Neural cell (in vitro differentiated cells): ENCODE data around the gene MOGAT3. TPM values are rescaled to one million over a fixed set of nuclear protein-coding genes. Genes with fewer than 3 reads are reported as not detected.

Source experiments
- H2AFZ ChIP-seq: fragments of 200-600, 300-800 bp; sonication (generic), shearing (Covaris generic); 2 replicates; pipeline ENCODE4 v1.6.0; 2014; ENCODE audit warnings: low read depth, mild to moderate bottlenecking, antibody characterized with exemption, low read length, moderate library complexity
- H3F3A ChIP-seq: fragments of 200-600 bp; shearing (Covaris generic); 2 replicates; pipeline ENCODE4 v1.6.1; 2016; ENCODE audit warnings: mild to moderate bottlenecking, moderate library complexity, mixed read lengths, antibody characterized with exemption, low read length; ENCODE audit not compliant: insufficient read depth, poor library complexity, severe bottlenecking
- H3K27ac ChIP-seq: fragments of 200-600, 300-800 bp; sonication (generic), shearing (Covaris generic); 2 replicates; pipeline ENCODE4 v1.5.1; 2014; ENCODE audit warnings: mild to moderate bottlenecking, low read length, moderate library complexity
- H3K27me3 ChIP-seq: fragments of 300-800, 200-600 bp; sonication (generic), shearing (Covaris generic); 2 replicates; pipeline ENCODE4 v1.6.0; 2014; ENCODE audit warnings: mild to moderate bottlenecking, low read depth, low read length, moderate library complexity; ENCODE audit not compliant: insufficient read depth
- H3K36me3 ChIP-seq: fragments of 300-800, 200-600 bp; sonication (generic), shearing (Covaris generic); 2 replicates; pipeline ENCODE4 v1.5.1; 2014; ENCODE audit warnings: mild to moderate bottlenecking, antibody characterized with exemption, low read length, moderate library complexity; ENCODE audit not compliant: insufficient read depth
- H3K4me2 ChIP-seq: fragments of 300-800, 200-600 bp; sonication (generic), shearing (Covaris generic); 2 replicates; pipeline ENCODE4 v1.6.0; 2014; ENCODE audit warnings: mild to moderate bottlenecking, low read length
- H3K4me3 ChIP-seq: fragments of 300-800, 200-600 bp; sonication (generic), shearing (Covaris generic); 2 replicates; pipeline ENCODE4 v1.5.1; 2014; ENCODE audit warnings: mild to moderate bottlenecking, low read length, moderate library complexity
- H3K79me2 ChIP-seq: fragments of 200-600 bp; shearing (Covaris generic); replicated peaks from 2 replicates; pipeline ENCODE4 v1.6.0; 2014; ENCODE audit warnings: mild to moderate bottlenecking, low read length, moderate library complexity; ENCODE audit not compliant: insufficient read depth
- H3K9ac ChIP-seq: fragments of 300-800, 200-600 bp; sonication (generic), shearing (Covaris generic); 2 replicates; pipeline ENCODE4 v1.6.1; 2016; ENCODE audit warnings: mild to moderate bottlenecking, low read length, mixed read lengths
- H3K9me2 ChIP-seq: fragments of 200-600 bp; shearing (Covaris generic); 2 replicates; pipeline ENCODE4 v1.6.1; 2016; ENCODE audit warnings: mild to moderate bottlenecking, low read length, mixed read lengths; ENCODE audit not compliant: insufficient read depth
- H3K9me3 ChIP-seq: fragments of 200-600, 300-800 bp; sonication (generic), shearing (Covaris generic); 2 replicates; pipeline ENCODE4 v1.6.1; 2016; ENCODE audit warnings: mild to moderate bottlenecking, mixed run types, low read length, moderate library complexity, mixed read lengths
- H4K20me1 ChIP-seq: fragments of 200-600 bp; shearing (Covaris generic); 2 replicates; pipeline ENCODE4 v1.6.1; 2016; ENCODE audit warnings: mild to moderate bottlenecking, mixed run types; ENCODE audit not compliant: insufficient read depth
- EP300 ChIP-seq: fragments of 450-650 bp; conservative IDR thresholded peaks from 2 replicates; pipeline ENCODE4 v1.6.1; 2014; ENCODE audit warnings: antibody characterized with exemption, mild to moderate bottlenecking, moderate library complexity; ENCODE audit not compliant: poor library complexity, severe bottlenecking
- EZH2 ChIP-seq: fragments of 200-600, 300-800 bp; shearing (Covaris generic), sonication (generic); IDR thresholded peaks from 2 replicates; pipeline ENCODE4 v1.6.1; 2014; ENCODE audit warnings: antibody characterized with exemption, low read length, borderline replicate concordance, mild to moderate bottlenecking; ENCODE audit not compliant: insufficient read depth, poor library complexity, severe bottlenecking
- MXI1 ChIP-seq: fragments of 450-650 bp; conservative IDR thresholded peaks from 2 replicates; pipeline ENCODE4 v1.6.1; 2014; ENCODE audit warnings: antibody characterized with exemption, mild to moderate bottlenecking; ENCODE audit not compliant: poor library complexity, severe bottlenecking
- POLR2AphosphoS5 ChIP-seq: IDR thresholded peaks from 2 replicates; pipeline ENCODE4 v1.6.1; 2012
- RAD21 ChIP-seq: fragments of 450-650 bp; conservative IDR thresholded peaks from 2 replicates; pipeline ENCODE4 v1.6.1; 2014; ENCODE audit warnings: antibody characterized with exemption, mild to moderate bottlenecking, moderate library complexity
- SMC3 ChIP-seq: fragments of 450-650 bp; conservative IDR thresholded peaks from 2 replicates; pipeline ENCODE4 v1.6.1; 2014; ENCODE audit warnings: antibody characterized with exemption, mild to moderate bottlenecking, moderate library complexity; ENCODE audit not compliant: poor library complexity
- TAF1 ChIP-seq: IDR thresholded peaks from 2 replicates; pipeline ENCODE4 v1.6.1; 2012; ENCODE audit warnings: low read depth
- polyA plus RNA-seq: library from polyadenylated mRNA; depleted of rRNA; stranded (reverse); fragments of >200 nt; gene quantifications from 2 replicates; pipeline ENCODE4 v1.2.3, GENCODE V29; 2014
- TF ChIP-seq, protein P1 (sequence below): IDR thresholded peaks from 2 replicates; pipeline ENCODE4 v1.6.1; 2012; ENCODE audit warnings: borderline replicate concordance
- TF ChIP-seq, protein P2 (sequence below): fragments of 450-650 bp; IDR thresholded peaks from 2 replicates; pipeline ENCODE4 v1.5.1; 2014; ENCODE audit warnings: antibody characterized with exemption, mild to moderate bottlenecking, moderate library complexity; ENCODE audit not compliant: poor library complexity, severe bottlenecking

The MOGAT3 gene
- polyA plus RNA-seq, 1 donor from 2014 or later: not detected

DNA sequence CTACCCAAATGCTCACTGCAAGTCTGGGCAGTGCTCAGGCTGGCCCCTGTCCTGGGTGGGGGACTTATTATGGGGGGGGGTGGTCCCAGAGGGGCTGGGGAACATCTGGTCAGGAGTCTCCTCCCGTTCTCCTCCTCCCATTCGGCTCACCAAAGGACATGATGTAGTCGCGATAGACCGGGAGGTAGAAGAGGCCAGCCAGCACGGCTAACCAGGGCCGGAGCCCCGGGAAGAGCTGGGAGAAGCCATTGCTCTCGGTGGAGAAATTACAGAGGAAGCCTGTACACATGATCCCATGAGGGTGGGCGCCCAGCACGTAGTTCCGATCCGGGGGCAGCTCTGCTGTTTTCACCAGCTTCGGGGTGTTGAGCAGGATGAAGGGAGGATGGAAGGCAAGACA lies 2.4 kb downstream of the MOGAT3 start:
- Histone ChIP-seq H3K79me2 (no peaks in the 10 kb centered on the region), H4K20me1 (no peaks in the 10 kb centered on the region), H2AFZ (no peak overlapping the region), H3F3A (no peaks in the 10 kb centered on the region), H3K4me2 (no peak overlapping the region), H3K9ac (no peak overlapping the region), H3K27me3 (peaks cover 31% of the 10 kb centered on the region), H3K9me2 (no peaks in the 10 kb centered on the region), H3K36me3 (no peaks in the 10 kb centered on the region), H3K4me3 (no peak overlapping the region), H3K9me3 (no peaks in the 10 kb centered on the region), H3K27ac (no peak overlapping the region)
- TF ChIP-seq RAD21 (no peak), POLR2AphosphoS5 (no peak), SMC3 (no peak), MXI1 (no peak), EZH2 (no peak), TAF1 (no peak), EP300 (no peak)
- TF ChIP-seq, protein P1, sequence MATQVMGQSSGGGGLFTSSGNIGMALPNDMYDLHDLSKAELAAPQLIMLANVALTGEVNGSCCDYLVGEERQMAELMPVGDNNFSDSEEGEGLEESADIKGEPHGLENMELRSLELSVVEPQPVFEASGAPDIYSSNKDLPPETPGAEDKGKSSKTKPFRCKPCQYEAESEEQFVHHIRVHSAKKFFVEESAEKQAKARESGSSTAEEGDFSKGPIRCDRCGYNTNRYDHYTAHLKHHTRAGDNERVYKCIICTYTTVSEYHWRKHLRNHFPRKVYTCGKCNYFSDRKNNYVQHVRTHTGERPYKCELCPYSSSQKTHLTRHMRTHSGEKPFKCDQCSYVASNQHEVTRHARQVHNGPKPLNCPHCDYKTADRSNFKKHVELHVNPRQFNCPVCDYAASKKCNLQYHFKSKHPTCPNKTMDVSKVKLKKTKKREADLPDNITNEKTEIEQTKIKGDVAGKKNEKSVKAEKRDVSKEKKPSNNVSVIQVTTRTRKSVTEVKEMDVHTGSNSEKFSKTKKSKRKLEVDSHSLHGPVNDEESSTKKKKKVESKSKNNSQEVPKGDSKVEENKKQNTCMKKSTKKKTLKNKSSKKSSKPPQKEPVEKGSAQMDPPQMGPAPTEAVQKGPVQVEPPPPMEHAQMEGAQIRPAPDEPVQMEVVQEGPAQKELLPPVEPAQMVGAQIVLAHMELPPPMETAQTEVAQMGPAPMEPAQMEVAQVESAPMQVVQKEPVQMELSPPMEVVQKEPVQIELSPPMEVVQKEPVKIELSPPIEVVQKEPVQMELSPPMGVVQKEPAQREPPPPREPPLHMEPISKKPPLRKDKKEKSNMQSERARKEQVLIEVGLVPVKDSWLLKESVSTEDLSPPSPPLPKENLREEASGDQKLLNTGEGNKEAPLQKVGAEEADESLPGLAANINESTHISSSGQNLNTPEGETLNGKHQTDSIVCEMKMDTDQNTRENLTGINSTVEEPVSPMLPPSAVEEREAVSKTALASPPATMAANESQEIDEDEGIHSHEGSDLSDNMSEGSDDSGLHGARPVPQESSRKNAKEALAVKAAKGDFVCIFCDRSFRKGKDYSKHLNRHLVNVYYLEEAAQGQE: no peak
- TF ChIP-seq, protein P2, sequence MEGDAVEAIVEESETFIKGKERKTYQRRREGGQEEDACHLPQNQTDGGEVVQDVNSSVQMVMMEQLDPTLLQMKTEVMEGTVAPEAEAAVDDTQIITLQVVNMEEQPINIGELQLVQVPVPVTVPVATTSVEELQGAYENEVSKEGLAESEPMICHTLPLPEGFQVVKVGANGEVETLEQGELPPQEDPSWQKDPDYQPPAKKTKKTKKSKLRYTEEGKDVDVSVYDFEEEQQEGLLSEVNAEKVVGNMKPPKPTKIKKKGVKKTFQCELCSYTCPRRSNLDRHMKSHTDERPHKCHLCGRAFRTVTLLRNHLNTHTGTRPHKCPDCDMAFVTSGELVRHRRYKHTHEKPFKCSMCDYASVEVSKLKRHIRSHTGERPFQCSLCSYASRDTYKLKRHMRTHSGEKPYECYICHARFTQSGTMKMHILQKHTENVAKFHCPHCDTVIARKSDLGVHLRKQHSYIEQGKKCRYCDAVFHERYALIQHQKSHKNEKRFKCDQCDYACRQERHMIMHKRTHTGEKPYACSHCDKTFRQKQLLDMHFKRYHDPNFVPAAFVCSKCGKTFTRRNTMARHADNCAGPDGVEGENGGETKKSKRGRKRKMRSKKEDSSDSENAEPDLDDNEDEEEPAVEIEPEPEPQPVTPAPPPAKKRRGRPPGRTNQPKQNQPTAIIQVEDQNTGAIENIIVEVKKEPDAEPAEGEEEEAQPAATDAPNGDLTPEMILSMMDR: no peak

DNA sequence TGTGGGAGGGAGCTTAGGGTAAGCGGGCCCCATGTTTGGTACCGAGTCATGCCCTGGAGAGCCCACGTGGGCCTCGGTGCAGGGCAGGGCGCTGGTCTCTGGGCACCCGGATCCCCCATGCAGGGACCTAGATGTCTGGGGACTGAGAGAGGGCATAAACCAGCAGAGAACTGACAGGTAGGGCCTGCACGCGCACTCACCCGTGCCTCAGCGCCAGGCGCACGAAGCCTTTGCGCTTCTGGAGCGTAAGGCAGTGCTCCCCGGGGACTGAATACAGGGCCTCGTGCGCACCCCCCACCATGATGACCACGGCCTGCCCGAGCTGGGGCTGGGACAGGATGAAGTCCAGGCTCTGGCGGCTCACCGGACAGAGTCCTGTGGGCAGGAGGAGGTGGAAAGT lies 2.8 kb downstream of the MOGAT3 start:
- Histone ChIP-seq H3K4me2 (no peak overlapping the region), H4K20me1 (no peaks in the 10 kb centered on the region), H2AFZ (no peak overlapping the region), H3K9me3 (no peaks in the 10 kb centered on the region), H3K9me2 (no peaks in the 10 kb centered on the region), H3F3A (no peaks in the 10 kb centered on the region), H3K27ac (no peak overlapping the region), H3K4me3 (no peak overlapping the region), H3K9ac (no peak overlapping the region), H3K27me3 (peaks cover 26% of the 10 kb centered on the region), H3K36me3 (no peaks in the 10 kb centered on the region), H3K79me2 (no peaks in the 10 kb centered on the region)
- TF ChIP-seq POLR2AphosphoS5: no peak
- TF ChIP-seq, protein P2: no peak
- TF ChIP-seq, protein P1: no peak
- no peak for TF ChIP-seq EP300
- TF ChIP-seq SMC3: no peak
- no peak for TF ChIP-seq RAD21
- TF ChIP-seq MXI1: no peak
